Neuronal stem cell (in vitro differentiated cells): ENCODE results near the gene PACRG.

Experiments
- DNase-seq: peaks from one replicate; pipeline ENCODE4 v3.0.0-alpha.2; 2013; ENCODE audit warnings: low spot score
- H2AFZ ChIP-seq: one replicate; pipeline ENCODE4 v1.6.1; 2013; ENCODE audit warnings: mild to moderate bottlenecking, low read length, inconsistent platforms
- H2AK5ac ChIP-seq: 2 replicates; pipeline ENCODE4 v1.6.1; 2013; ENCODE audit warnings: low read depth, mild to moderate bottlenecking, inconsistent platforms, low read length, moderate library complexity, mixed read lengths
- H2BK120ac ChIP-seq: 2 replicates; pipeline ENCODE4 v1.6.1; 2013; ENCODE audit warnings: low read depth, mild to moderate bottlenecking, inconsistent platforms, low read length, moderate library complexity, mixed read lengths
- H2BK12ac ChIP-seq: one replicate; pipeline ENCODE4 v1.6.1; 2013; ENCODE audit warnings: low read length, inconsistent platforms
- H2BK15ac ChIP-seq: 2 replicates; pipeline ENCODE4 v1.6.1; 2013; ENCODE audit warnings: mild to moderate bottlenecking, low read length, inconsistent platforms, mixed read lengths
- H2BK5ac ChIP-seq: one replicate; pipeline ENCODE4 v1.6.1; 2013; ENCODE audit warnings: inconsistent platforms, mild to moderate bottlenecking, low read length, moderate library complexity
- H3K14ac ChIP-seq: one replicate; pipeline ENCODE4 v1.6.1; 2013; ENCODE audit warnings: low read length, inconsistent platforms
- H3K18ac ChIP-seq: 2 replicates; pipeline ENCODE4 v1.6.1; 2013; ENCODE audit warnings: low read length, inconsistent platforms
- H3K23ac ChIP-seq: 2 replicates; pipeline ENCODE4 v1.6.1; 2013; ENCODE audit warnings: low read depth, mild to moderate bottlenecking, mixed read lengths, low read length, inconsistent platforms; ENCODE audit not compliant: poor library complexity
- H3K27ac ChIP-seq: replicated peaks from 3 replicates; pipeline ENCODE4 v1.5.1; 2013; ENCODE audit warnings: low read length, inconsistent platforms
- H3K27me3 ChIP-seq, 3 experiments: 2 replicates each; pipeline ENCODE4 v1.6.1; 2013; ENCODE audit warnings: low read length in 3 of 3, mild to moderate bottlenecking in 2 of 3, inconsistent platforms in 1 of 3, low read depth in 1 of 3, mixed read lengths in 1 of 3, moderate library complexity in 1 of 3; ENCODE audit not compliant: control insufficient read depth in 3 of 3, insufficient read depth in 3 of 3
- H3K36me3 ChIP-seq, 2 donors: replicated peaks in 1 of 2; 2 replicates each; pipeline ENCODE4 v1.6.1; 2013; ENCODE audit warnings: low read length in 2 of 2; ENCODE audit not compliant: control insufficient read depth in 2 of 2, insufficient read depth in 2 of 2
- H3K4ac ChIP-seq: 2 replicates; pipeline ENCODE4 v1.6.1; 2013; ENCODE audit warnings: inconsistent platforms, mild to moderate bottlenecking, low read length, moderate library complexity
- H3K4me1 ChIP-seq, 2 donors: 1 replicate in 1 of 2; 2 replicates in 1 of 2; pipeline ENCODE4 v1.6.1; 2013; ENCODE audit warnings: low read length in 2 of 2, low read depth in 1 of 2; ENCODE audit not compliant: control insufficient read depth in 2 of 2, insufficient read depth in 1 of 2
- H3K4me2 ChIP-seq: one replicate; pipeline ENCODE4 v1.6.1; 2013; ENCODE audit warnings: mild to moderate bottlenecking, low read length, inconsistent platforms; ENCODE audit not compliant: insufficient read depth, poor library complexity, severe bottlenecking
- H3K4me3 ChIP-seq, 2 donors: 2 replicates each; pipeline ENCODE4 v1.5.1; 2013; ENCODE audit warnings: low read length in 2 of 2, mild to moderate bottlenecking in 2 of 2, inconsistent platforms in 1 of 2, moderate library complexity in 1 of 2
- H3K79me1 ChIP-seq: one replicate; pipeline ENCODE4 v1.6.1; 2013; ENCODE audit warnings: low read depth, mild to moderate bottlenecking, inconsistent platforms, low read length, moderate library complexity
- H3K9ac ChIP-seq: one replicate; pipeline ENCODE4 v1.6.1; 2013; ENCODE audit warnings: mild to moderate bottlenecking, low read depth, low read length, inconsistent platforms; ENCODE audit not compliant: poor library complexity
- H3K9me3 ChIP-seq, 2 donors: replicated peaks in 1 of 2; 2 replicates each; pipeline versions ENCODE3 to v1.6.1; 2013; ENCODE audit warnings: low read length in 2 of 2, mild to moderate bottlenecking in 2 of 2, inconsistent platforms in 1 of 2, low read depth in 1 of 2, mixed read lengths in 1 of 2, moderate library complexity in 1 of 2; ENCODE audit not compliant: control insufficient read depth in 2 of 2, insufficient read depth in 1 of 2
- H4K8ac ChIP-seq: one replicate; pipeline ENCODE4 v1.6.1; 2013; ENCODE audit warnings: low read depth, mild to moderate bottlenecking, inconsistent platforms, low read length, moderate library complexity
- H4K91ac ChIP-seq: one replicate; pipeline ENCODE4 v1.6.1; 2013; ENCODE audit warnings: low read length, low read depth, mild to moderate bottlenecking, inconsistent platforms; ENCODE audit not compliant: poor library complexity
- WGBS, 2 donors: extraction: QIAGEN DNeasy Blood & Tissue Kit; methylation state at CpG; one replicate each; pipeline ENCODE4 v1.1.7; 2013; ENCODE audit warnings: missing lambda C conversion rate in 2 of 2, mixed read lengths in 1 of 2; ENCODE audit not compliant: insufficient read length in 2 of 2, insufficient replicate concordance in 1 of 2; ENCODE audit errors: extremely low coverage in 2 of 2; 5-methylcytosine and 5-hydroxymethylcytosine counted together

PACRG gene

GRCh38 chr6:163159689-163160088, 431.9 kb downstream of the PACRG start:
- Histone ChIP-seq H3K9ac (no peak overlapping the region), H2BK12ac (no peak overlapping the region), H2BK5ac (no peak overlapping the region), H4K91ac (no peak overlapping the region), H3K4ac (no peak overlapping the region), H3K18ac (no peak overlapping the region), H3K4me3 (no peak overlapping the region), H3K27me3 (no peaks in the 10 kb centered on the region), H3K27ac (no peak overlapping the region), H3K4me2 (no peak overlapping the region), H2AK5ac (no peak overlapping the region), H4K8ac (no peak overlapping the region), H3K14ac (no peak overlapping the region), H3K4me1 (peaks cover 0 to 3% of the 10 kb centered on the region in 2 donors), H2AFZ (no peak overlapping the region), H3K79me1 (no peaks in the 10 kb centered on the region), H2BK120ac (no peak overlapping the region), H3K36me3 (no peaks in the 10 kb centered on the region), H2BK15ac (no peak overlapping the region), H3K9me3 (no peaks in the 10 kb centered on the region), H3K23ac (no peak overlapping the region)
- WGBS, 2 donors, result no CpG with 5 or more reads among the region's 10 CpGs
- DNase-seq, result no peak

DNA sequence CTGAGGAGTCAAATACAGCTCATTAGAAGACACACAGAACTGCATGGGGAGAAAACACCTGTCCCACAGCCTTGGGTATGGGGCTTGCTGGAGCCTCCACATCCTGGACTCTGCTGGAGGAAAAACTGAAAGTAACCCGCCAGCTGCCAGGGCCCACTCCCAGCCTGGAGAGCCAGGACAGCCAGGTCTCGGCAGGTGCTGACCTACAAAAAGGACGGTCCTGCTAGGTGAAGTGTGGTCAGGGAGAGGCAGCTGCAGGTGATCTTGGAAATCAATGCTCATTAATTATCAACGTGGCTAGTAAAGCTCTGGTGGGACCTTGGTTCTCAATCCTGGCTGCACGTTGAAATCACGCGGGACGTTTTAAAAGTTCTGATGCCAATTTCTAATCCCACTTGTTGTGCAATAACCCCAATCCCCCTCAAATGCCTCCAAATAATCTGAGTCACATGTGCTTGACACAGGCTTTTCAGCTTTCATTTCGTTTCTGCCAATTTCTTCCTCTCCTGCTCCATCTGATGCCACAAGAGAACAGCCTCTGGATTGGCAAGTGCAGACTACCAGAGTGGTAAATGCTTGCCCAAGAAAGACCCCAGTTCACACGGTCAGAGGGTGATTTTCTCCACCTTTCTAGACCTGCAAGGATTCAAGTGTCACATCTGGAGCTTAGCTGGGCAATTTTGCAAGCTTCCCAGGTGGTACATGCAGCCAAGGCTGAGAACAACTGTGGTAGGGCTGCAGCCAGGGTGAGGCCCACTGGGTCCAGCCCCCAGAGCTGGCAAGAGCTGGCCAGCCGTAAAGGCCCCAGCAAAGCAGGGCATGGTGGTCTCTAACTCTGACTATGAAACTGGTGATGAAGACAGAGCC, 434.5 kb downstream of the PACRG start:
- Histone ChIP-seq H2AK5ac (no peak overlapping the region), H3K23ac (peak overlapping the region; percentile 1), H2BK15ac (no peak overlapping the region), H4K91ac (no peak overlapping the region), H3K4me2 (no peak overlapping the region), H3K4me1 (peaks cover 0 to 3% of the 10 kb centered on the region in 2 donors), H3K27ac (no peak overlapping the region), H3K14ac (no peak overlapping the region), H4K8ac (no peak overlapping the region), H3K79me1 (no peaks in the 10 kb centered on the region), H3K36me3 (no peaks in the 10 kb centered on the region), H3K9ac (no peak overlapping the region), H3K18ac (peak overlapping the region; percentile 60), H2BK12ac (no peak overlapping the region), H3K4ac (peak overlapping the region; percentile 28), H2BK5ac (no peak overlapping the region), H2BK120ac (peak overlapping the region; percentile 11), H3K4me3 (no peak overlapping the region), H2AFZ (no peak overlapping the region), H3K27me3 (no peaks in the 10 kb centered on the region), H3K9me3 (no peaks in the 10 kb centered on the region)
- no peak for DNase-seq
- WGBS, 2 donors, result no CpG with 5 or more reads among the region's 11 CpGs

- peaks cover 0 to 3% of the 10 kb centered on the region in 2 donors for H3K4me1 ChIP-seq
- peak overlapping the region; percentile 14 for H2BK12ac ChIP-seq
- peak overlapping the region; percentile 11 for H2BK120ac ChIP-seq
- WGBS, 2 donors, result no CpG with 5 or more reads among the region's 6 CpGs
- no peaks in the 10 kb centered on the region for H3K27me3 ChIP-seq
- no peak overlapping the region for H2AFZ ChIP-seq
- H2BK15ac ChIP-seq, result no peak overlapping the region
- no peak overlapping the region for H4K8ac ChIP-seq
- no peak for DNase-seq
- no peaks in the 10 kb centered on the region for H3K79me1 ChIP-seq
- no peak overlapping the region for H3K9ac ChIP-seq
- peak overlapping the region; percentile 28 for H3K4ac ChIP-seq
- peak overlapping the region; percentile 1 for H3K23ac ChIP-seq
- H3K18ac ChIP-seq, result peak overlapping the region; percentile 60
- no peak overlapping the region for H3K4me3 ChIP-seq
- H2BK5ac ChIP-seq, result no peak overlapping the region
- H2AK5ac ChIP-seq, result no peak overlapping the region
- no peak overlapping the region for H3K14ac ChIP-seq
- H3K9me3 ChIP-seq, result no peaks in the 10 kb centered on the region
- H3K27ac ChIP-seq, result no peak overlapping the region
- H3K4me2 ChIP-seq, result no peak overlapping the region
- no peak overlapping the region for H4K91ac ChIP-seq
- H3K36me3 ChIP-seq, result no peaks in the 10 kb centered on the region
Observed at GRCh38 chr6:163162874-163163213, 435.1 kb downstream of the PACRG start.

- Histone ChIP-seq H3K14ac (no peak overlapping the region), H3K4me3 (no peak overlapping the region), H3K27me3 (no peaks in the 10 kb centered on the region), H3K4ac (no peak overlapping the region), H2AK5ac (no peak overlapping the region), H3K4me2 (no peak overlapping the region), H2BK12ac (no peak overlapping the region), H3K36me3 (no peaks in the 10 kb centered on the region), H3K23ac (no peak overlapping the region), H3K79me1 (no peaks in the 10 kb centered on the region), H2BK5ac (no peak overlapping the region), H2AFZ (no peak overlapping the region), H2BK120ac (no peak overlapping the region), H4K8ac (no peak overlapping the region), H3K27ac (no peak overlapping the region), H2BK15ac (no peak overlapping the region), H4K91ac (no peak overlapping the region), H3K9ac (no peak overlapping the region), H3K4me1 (peaks cover 0 to 3% of the 10 kb centered on the region in 2 donors), H3K18ac (no peak overlapping the region), H3K9me3 (no peaks in the 10 kb centered on the region)
- WGBS, 2 donors, result no CpG with 5 or more reads among the region's 9 CpGs
- no peak for DNase-seq
Observed at GRCh38 chr6:163164175-163164900, 436.6 kb downstream of the PACRG start.
